OCI-M2 (cell line): ENCODE measurements around the gene CTNNA2.

Experiments used
- DNase-seq: peaks from one replicate; lab custom pipeline; 2025; ENCODE audit not compliant: unreplicated experiment; lab: John Stamatoyannopoulos, UW

Gene CTNNA2

DNA sequence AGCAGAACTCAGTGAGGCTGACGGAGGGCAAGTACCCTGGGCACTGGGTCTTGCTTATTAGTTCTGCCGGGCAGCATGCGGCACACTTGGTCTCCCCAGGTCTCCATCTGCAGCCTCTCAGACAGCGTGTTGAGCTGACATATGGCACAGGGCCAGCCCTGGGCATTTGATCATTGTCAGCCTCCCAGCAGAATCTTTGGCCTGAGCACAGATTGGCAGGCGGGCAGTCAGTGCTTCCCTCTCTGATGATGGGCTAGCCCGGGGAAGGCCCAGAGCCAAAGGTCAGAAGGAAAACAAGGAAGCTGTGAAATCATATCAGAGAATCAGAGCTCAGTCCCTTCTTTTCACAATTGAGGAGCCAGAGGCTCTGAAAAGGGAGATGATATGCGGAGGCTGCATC is 941.8 kb downstream of the CTNNA2 start:
- DNase-seq, result no peak

DNA sequence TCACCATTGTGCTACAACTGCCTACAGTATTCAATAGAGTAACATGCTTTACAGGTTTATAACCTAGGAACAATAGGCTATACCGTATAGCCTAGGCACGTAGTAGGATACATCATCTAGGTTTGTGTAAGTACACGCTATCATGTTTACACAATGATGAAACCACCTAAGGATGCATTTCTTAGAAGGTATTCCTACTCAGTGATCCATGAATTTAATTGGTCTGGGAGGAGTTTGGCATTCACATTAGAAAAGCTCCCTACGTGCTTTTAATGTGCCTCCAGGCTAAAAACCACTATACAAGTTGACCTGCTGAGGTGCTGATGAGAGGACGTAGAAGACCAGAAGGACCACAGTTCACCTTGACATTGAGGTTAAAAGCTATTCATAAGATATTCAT is 946.2 kb downstream of the CTNNA2 start:
- no peak for DNase-seq

DNA sequence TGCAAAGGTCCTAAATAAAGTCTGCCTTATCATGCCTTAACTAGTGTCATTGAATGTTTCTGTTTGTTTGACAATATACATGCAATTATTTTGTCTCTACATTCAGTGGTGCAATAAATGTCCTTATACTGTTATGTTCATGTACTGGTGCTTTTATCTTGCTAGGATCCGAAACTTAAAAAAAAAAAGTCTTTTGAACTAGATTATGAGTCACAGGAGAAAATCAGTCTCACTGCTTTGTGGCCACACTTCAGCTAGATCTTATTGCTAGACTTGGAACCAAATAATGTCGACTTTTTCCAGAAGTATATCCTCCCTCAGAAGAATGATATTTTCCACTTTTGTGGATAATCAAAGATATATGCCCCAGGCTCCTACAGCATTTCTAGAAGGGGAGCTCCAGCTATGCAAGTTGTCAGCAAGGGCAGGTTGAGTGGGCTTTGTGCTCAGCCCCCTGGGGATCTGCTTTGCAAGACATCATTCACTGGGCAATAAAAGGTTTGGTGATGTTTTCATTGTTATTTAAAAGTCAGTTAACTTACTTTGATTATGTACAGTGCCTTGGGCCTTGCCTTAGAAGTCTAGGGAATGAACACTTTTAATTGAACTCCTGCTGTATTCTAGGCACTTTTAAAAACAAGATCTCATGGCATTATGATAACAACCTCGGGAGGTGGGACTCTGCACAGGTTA is 948.8 kb downstream of the CTNNA2 start:
- no peak for DNase-seq

DNA sequence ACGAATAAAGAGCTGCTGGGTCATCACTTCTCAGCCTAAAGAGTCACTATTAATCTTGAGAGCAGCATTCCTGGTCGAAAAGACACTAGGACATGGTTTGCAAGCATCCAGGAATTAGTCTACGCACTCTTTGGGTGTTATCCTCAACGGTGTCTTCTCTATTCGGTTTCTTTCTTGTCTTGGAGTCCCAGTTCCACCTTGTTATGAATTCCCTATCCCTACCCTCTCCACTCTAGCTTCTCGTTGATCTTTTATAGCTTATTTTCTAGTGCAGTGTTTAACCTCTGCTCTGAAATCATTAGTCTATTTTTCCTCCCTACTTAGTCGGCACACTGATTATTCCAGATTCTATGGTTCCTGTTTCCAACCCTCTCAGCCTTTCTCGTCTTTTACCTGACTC is 949.8 kb downstream of the CTNNA2 start:
- no peak for DNase-seq

DNA sequence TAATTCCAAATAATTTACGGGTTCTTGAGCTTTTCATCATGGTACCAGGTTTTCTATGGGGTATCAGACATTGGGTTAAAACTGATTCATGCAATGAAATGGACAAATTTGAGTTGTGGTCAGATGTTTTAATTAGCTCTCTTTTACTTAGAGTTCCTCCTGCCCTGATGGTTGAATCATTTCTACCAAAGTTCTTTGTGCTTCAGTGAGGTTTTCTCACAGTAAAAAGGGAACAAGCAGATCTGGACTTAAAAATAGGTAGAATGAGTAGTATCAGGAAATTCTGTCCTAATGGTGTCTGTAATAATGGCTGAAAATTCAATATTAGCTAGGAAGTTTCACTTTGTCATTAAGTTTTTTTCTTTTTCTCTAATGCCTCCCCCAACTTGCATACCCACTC is 951.4 kb downstream of the CTNNA2 start:
- DNase-seq, result no peak

DNA sequence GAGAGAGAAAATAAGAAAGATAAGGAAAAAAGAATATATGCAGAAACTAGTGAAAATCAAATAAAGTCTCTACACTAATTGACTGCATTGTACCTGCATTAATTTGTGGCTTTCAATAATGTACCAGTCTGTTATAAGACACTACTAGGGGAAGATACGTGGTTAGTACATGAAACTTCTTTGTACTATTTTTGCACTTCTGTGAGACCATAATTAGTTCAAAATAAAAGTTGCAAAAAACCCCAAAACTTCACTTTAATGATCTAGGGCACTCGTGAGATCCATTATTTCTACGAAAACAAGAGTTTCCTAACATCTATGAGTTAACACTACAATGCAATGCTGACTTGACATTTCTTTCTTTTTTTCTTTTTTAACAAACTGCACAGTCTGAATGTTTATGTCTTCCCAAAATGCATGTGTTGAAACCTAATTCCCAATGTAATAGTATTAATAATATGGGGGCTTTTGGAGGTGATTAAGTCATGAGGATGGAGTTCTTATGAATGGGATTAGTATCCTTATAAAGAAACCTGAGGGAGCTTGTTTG is 954.5 kb downstream of the CTNNA2 start:
- no peak for DNase-seq

DNA sequence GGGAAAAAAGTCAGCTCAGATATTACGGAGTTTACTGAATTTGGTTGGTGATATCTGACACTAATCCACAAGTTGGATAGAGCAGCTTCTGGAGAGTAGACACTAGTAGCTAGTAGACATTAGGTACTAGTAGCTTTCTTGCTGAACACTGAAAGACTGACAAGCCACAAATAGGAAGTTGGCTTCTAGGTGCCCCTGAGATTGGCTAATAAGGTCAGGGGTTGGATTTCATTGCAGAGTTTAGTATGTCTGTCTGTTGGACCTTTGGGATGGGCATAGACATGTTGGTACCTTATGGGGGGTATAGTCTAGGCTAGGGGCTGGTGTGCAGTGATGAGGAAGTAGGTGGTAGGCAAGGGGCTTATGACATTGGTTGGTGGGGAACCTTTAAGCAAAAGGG is 956.6 kb downstream of the CTNNA2 start:
- DNase-seq, result no peak

DNA sequence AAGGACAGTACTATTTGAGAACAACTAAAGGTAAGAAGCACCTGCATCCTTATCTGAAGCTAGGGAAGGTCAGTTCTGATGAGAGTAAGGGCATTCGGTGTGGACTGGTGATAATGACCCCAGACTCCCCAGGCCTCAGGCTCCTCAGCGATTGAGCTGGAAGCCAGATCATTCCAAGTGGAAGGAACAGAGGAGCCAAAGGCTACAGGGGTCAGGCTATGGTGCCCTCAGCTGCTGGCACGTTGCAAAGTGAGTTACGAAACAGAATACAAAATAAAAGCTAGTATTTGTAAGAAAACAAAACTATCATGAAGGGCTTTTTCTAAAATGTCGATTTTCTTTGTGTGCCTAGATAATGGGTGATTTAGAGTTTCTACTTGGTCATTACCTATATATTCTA is 960.2 kb downstream of the CTNNA2 start:
- DNase-seq, result no peak

DNA sequence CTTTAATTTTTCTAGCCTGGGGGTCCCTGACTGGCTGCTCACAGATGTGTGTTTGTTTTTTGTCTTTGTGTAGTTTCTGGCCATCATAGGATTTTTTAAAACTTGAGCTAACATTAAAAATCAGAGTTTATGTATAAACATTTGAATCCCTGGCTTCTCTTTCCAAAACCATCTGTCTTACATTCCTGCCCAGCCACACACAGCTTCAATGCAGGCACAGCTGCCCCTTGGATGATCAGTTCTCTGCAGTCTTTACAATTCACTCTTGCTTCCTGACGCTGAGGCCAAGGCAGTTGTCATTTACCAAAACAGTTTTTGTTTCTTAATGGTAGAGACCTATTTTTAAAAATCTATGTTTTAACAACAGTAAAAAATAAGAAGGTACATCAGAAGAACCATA is 960.9 kb downstream of the CTNNA2 start:
- DNase-seq, result no peak

DNA sequence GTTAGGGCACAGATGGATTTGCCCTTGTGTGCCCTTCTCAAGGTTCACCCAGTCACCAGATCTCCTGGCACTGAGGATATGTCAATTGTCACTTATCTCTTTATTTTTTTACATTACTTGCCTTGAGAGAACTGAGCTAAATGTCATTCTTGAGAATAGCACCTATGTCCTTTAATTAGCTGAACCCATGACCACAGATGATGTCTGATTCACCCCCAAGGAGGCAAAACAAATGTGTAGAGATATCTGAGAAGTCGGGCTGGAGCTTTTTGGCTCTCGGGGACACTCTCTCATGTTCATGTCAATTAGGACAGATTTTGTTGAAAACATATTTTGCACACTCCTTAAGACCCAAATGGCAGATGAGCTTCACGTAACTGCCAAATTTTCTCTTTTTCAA is 963.1 kb downstream of the CTNNA2 start:
- DNase-seq, result no peak

DNA sequence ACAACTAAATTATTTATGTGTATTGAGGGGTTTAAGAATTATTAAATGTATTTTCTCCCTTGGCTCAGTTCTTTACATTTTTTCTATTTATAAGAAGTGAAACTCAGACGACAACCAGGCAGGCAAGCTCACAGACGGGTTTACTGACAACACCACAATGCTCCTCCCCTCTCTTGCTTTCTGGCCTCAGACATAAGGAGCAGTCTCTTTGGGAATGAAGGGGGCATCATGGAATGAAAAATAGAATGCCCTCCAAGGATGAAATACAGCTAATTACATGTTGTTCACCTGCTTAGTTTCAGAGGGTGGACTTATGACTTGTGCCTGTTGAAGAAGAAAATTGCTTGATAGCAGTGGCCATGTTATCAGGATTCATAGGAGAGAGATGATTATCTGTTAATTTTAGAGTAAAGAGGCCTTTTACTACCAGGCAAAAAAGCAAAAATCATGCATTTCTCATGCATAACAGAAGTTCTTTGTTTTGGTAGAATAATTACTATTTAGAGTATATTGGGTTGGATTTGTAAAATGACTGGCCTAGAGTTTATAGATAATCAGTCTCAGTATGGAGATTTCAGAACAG is 963.8 kb downstream of the CTNNA2 start:
- no peak for DNase-seq

DNA sequence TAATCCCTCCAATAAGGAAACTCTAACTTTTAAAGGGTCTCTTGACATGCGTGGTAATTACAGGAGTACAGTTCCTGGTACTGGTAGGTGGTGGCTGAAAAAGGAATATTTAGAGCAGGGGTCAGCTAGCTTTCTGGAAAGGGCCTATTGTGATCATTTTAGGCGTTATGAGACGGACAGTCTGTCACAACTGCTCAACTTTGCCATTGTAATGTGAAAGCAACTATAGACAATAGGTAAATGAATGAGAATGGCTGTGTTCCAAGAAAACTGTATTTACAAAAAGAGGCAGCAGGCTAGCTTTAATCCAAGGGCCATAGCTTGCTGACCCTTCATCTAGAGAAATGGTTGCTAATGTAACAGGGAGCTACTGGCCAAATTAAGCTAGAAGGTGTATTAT is 969.4 kb downstream of the CTNNA2 start:
- DNase-seq, result no peak

DNA sequence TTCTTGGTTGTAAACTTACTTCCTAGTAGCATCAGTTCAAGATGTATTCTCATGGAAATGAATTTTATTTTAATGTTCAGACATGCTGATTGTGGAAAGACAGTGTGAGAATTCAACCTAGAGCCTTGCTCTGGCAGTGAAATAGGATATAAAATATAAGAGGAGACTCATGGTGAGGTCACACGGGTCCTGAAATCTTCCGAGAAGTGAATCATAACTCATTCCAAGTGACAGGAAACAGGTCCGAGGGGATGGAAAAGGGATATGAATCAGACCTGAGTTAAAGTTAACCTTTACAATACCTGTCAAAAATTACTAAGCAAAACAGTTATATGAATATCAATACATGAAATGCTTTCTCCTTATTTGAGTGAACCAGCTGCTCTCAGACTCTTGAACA is 976.9 kb downstream of the CTNNA2 start:
- DNase-seq, result no peak

DNA sequence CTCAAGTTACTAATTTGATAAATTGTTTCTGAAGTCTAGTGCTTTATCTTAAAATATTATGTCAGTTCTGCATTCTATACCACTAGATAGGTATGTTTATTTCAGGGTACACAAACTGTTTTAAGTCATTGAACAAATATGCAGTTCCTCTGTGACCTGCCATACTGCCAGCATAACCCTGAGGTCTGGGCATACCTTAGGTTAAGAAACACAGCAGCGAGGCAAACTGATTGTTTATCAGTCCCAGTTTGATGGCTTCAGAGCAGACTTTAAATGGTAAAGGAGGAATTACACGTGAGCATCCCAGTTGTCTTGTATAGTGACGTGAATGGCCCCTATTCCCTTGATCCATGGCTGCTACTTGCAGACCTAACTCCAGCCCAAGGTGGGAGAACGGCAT is 978.1 kb downstream of the CTNNA2 start:
- no peak for DNase-seq

DNA sequence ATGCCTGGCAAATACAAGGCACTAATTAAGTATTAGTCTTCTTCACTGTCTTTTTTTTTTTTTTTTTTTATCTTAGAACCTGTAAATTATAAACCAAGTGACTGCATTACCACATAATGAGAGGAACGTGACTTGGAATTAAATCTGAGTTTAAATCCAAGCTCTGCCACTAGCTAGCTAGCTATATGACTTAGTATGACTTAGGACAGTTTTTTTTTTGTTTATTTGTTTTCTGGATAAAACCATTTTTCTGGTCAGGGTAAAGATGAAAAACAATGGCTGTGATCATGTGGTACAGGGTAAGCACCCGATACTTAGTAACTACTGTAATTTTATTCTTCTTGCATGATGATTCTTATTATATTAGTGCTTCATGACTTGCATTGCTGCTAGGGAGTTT is 983.5 kb downstream of the CTNNA2 start:
- no peak for DNase-seq

DNA sequence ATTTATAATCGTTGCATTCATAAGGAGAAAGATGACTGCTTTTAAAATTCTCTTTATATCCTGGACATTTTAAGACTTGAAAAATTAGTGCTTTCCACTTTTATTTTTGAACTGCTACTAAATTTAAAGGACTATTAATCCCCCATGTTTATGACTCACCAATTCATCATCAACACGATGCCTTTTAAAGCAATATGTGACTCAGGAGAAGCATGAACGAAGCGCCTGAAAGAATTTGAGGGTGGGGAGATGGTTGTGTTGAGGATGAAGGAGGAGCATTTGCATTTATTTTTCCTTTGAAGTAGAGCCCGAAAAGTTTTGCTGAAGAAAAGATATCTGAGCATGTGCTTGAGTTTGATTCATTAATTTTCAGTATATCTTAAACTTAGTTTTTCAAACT is 983.9 kb downstream of the CTNNA2 start:
- no peak for DNase-seq

DNA sequence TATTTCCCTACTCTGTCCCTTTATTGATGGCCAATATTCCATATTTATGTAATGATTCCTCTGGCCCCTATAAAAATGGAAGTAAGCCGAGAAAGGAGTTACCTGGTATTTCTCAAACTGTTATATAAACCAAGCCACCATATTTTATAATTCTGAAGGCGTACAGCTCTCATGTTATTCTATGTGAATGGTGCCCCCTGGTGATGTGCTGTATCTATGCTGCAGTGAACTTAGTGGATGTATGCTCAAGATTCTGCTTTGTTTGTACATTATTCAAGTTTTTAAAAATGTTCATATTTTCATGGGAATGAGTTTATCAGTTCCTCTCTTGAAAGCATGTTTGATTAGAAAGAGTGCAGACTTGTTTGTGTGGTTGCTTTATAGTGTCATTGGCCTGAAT is 986.2 kb downstream of the CTNNA2 start:
- DNase-seq, result no peak

DNA sequence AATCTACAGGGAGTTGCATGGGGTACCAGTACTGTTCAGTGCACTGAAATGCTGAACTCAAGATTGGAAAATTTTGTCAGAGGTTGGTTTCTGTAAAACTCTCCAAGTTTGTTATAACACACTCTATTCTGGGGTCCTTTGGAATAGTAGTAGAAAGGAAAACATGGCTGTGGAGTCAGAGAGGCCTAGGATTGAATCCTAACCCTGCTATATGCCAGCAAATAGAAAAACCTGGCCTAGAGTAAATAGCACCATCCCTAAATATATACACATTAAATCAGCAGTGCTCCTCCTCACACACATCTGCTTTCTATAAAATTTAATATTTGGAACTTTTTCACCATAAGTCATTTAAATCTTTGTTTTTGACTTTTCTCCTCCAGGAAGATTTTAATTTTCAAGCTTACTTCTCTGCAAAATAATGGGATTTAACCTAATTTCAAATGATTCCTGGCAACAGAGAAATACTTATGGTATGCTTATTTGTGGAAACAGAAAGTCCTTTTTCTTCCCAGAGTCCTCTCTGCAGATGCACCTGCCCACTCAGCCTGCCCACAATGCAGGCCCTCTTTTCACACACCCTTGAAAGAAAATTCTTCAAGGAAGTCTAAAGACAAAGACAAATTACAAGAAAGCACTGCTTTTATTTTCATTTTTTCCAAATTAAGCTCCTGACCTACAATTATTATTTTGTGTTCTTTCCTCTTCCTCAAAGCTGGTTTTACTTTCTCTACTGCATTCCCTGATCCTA is 989.2 kb downstream of the CTNNA2 start:
- DNase-seq, result no peak

DNA sequence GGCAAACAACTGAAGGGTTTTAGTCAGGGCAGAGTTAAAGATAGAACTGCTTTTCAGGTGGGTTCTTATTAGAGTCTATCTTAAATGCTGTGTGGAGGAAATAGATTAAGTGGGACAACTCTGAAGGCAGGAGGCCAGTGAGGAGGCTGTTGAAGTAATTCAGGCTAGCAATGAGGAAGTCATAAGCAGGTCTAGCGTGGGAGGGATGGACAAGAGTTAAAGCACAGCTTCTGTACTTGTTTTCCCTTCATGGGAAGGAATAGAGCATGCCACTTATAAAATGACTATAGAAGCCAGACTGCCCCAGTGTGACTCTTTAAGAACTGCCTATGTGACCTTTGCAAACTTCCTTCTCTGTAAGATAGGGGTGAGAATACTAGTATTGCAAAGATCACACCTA is 993.7 kb downstream of the CTNNA2 start:
- DNase-seq, result no peak

DNA sequence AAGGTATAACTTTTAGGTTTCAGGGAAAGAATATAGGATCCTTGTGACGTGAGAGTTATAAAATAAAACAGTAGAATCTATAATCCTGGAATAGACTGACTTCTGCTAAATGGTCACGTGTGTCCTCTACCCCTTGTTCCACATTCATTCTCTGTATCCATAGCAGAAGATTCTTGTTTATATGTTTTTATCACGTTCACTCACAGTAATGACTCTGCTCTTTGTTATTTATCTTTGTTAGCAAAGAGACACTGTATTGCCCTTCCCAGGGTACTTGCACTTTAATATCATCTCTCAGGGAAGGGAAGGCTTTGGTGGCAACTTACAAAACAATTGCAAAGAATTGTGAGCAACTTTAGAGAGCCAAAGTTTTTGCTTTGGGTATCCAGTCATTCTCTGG is 997.9 kb downstream of the CTNNA2 start:
- DNase-seq, result no peak

DNA sequence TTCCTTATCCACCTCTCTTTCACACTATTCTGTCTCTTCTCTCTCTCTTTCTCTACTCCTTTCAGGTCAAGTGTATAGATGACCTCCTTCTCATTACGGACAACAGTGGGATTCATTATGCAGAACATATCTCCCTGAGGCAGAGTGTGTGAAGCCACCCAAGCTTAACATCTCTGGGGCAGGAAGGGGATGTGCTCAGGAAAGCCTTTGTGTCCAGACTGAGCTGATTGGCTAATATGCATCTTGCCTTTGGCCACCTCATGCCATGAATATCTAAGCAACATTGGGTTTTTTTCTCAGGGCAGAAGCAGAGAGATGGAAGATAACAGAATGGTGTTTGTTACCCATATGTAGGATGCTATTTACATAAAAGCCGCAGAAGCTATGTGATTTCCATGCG is 1003.1 kb downstream of the CTNNA2 start:
- DNase-seq, result no peak

DNA sequence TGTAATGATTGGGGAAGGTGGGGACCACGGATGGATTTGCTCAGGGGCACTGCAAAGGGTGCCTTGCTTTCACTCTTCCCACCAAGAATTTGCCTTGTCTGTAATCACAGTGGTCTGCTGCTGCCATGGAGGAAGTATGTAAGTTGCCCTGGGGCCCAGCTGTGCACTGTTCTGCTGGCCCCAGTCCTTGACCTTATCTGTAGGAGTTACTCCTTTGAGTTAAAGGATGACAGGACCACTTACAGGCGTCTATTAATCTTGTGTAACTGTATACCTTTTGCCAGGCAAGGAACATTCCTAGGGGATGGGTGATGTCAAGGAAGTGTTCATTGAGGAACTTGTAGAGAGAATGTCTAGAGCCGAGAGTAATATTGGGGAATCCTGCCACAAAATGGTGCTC is 1004.5 kb downstream of the CTNNA2 start:
- no peak for DNase-seq
